ENCODE results near the gene MET. TPM values are rescaled to one million over a fixed set of nuclear protein-coding genes. Genes with fewer than 3 reads are reported as not detected.
"Not testable (repeated sequence)": the region's sequence is repeated elsewhere in the genome, so short reads cannot be mapped to it uniquely, and the experiment has no call there.

Gene MET
- polyA plus RNA-seq, 5 donors, result 21.5 to 36.2 (median 26.0) TPM

GRCh38 chr7:116697761-116698160 is 25.8 kb downstream of the MET start:
- DNase-seq, result no peak

DNA sequence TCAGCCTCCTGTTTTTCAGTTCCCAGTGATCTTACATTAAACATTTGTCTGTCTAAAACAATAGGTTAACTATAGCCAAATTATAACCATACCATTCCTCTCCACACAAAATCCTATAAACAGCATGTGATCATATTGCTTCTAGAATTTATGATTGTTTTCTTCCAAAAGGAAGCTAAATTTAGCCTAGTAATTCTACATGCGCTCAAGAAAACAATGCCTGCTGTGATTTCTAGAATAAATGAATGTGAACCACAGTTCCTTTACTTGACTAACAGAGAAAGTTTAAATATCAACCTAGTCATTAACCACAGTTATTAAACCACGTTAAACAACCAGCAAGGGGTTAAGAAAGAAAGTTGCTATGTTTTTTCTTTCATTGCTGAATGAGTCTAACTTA is 26.4 kb downstream of the MET start:
- no peak for DNase-seq

GRCh38 chr7:116698930-116699721 is 27.1 kb downstream of the MET start:
- no peak for DNase-seq

DNA sequence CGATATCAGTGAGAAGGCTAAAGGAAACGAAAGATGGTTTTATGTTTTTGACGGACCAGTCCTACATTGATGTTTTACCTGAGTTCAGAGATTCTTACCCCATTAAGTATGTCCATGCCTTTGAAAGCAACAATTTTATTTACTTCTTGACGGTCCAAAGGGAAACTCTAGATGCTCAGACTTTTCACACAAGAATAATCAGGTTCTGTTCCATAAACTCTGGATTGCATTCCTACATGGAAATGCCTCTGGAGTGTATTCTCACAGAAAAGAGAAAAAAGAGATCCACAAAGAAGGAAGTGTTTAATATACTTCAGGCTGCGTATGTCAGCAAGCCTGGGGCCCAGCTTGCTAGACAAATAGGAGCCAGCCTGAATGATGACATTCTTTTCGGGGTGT is 27.7 kb downstream of the MET start:
- no peak for DNase-seq

DNA sequence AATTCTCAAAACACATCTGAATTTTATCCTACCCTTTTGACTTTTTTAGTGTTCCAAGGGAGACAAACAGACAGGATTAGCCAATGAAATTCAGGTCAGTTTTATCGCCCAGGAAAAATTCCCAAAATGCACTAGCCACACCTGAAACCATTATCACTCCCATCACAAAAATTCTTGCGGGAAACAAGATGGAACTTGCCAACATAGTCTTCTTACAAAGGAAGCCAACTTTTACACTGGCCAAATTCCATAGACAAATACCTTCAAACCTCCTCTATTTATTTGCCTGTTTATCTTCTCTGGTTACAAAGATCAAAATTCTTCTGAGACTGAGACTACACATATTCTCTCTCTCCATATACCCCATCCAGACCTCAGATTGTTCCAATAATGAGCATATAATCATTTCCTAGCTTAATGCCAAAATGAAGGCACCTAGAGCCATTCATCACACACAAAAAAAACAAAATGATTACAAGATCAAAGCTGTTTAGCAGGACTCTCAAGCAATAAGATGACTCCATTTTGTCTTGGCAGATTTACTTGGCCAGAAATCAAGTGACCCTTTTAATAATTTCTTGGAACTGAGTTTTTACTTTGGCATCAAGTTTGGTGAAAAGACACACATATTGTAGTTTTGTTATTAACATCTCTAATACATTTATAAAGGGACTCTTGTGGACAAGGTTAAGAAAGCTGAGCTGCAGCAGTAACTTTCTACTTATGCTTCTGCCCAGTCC is 30.2 kb downstream of the MET start:
- DNase-seq, result no peak

- DNase-seq, result no peak
These were observed 32.7 kb downstream of the MET start for GRCh38 chr7:116704650-116705228.

GRCh38 chr7:116705419-116705818 is 33.4 kb downstream of the MET start:
- no peak for DNase-seq

DNA sequence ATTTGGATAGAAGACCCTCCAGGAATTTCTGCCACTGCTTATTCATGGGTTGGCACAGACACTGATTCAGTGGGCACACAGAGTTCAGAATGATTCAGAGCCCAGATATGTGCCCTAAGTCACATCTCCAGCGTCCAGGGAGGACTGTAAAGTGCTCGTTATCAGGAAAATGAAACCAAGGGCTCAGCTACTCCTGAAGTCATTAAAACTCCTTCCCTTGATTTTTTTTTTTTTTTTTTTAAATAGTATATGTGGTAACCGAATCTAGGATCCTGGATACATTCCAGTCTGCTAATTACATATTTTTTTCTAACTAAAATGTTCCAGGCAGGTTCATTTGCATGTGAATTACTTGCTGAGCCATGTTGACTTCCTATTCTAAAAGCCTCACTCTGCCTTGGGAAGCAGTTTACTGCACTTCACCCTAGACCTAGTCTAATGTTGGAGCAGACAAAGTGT is 34.7 kb downstream of the MET start:
- no peak for DNase-seq

GRCh38 chr7:116707289-116707688 is 35.3 kb downstream of the MET start:
- DNase-seq, result no peak

DNA sequence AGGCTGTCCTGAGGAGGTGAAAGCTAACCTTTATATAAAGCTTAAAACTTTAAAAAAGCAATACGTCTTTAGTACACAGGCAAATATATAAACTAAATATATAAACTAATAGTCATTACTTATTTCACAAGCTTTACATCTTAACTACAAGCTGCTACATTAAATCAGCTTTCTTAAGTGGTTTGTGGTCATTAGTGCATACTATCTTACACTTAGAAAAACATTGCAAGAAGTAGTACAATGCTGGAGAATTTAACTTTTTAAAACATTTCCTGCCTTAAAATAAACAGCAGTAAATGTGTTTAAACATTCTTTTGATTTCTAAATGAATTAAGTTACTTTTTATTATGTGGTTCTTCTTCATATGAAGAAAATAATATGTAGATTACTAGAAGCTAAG is 36.3 kb downstream of the MET start:
- DNase-seq, result no peak

DNA sequence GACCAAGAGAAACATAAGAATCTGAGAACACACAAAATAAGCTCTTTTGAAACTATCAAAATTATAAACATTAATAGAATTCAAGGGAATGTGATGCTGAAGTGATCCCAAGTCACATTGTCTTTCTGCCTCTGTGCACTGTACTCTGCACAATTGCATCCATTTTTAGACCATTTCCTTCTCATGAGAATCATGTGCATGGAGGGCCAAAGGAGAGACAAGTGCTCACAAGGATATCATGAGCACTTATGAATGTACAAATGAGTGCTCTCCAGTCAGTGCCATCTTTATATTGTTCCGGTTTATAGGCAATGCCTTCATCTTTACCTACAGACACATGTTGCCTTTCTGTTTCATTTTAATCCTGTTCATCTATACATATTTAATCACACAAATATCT is 36.9 kb downstream of the MET start:
- no peak for DNase-seq

DNA sequence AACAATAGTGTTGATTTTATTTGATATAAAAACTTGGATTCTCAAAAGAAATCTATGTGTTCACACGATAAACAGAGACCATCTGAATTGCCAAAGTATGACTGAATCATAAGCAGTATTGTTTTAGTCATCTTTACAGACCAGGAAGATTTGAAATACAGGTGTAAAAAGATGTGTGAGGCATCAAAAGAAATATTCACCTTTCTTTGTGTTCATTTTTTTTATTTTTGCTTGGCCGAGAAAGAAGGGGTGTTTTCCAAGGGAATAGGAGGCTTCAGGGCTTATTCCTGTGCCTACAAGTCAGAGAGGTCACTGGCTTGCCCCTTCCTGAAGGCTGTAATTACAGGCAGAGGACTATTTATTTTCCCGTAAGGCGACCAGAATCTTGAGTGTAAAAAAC is 37.3 kb downstream of the MET start:
- no peak for DNase-seq

GRCh38 chr7:116710764-116711452 is 38.9 kb downstream of the MET start:
- DNase-seq, result no peak

GRCh38 chr7:116711790-116712189 is 39.8 kb downstream of the MET start:
- DNase-seq, result no peak

- no peak for DNase-seq
These were observed 41.5 kb downstream of the MET start for GRCh38 chr7:116713500-116713899.

DNA sequence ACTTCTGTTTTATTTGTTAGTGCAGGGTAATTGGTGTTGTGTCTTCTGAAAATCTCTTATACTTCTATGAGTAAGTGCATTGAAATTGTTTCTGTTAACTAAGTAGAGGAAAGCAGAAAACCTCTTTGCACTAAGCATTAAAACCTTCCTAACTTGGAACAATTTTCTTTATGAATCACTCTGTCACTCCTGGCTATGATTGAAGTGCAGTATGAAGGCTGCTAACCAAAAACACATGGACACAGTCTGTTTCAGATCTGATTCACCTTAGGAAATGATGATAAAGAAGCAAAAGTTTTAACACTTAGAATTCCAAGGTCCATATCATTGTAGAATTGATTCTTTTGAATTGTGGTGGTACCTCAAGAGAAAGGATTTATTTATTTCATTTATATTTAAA is 41.9 kb downstream of the MET start:
- DNase-seq, result no peak

DNA sequence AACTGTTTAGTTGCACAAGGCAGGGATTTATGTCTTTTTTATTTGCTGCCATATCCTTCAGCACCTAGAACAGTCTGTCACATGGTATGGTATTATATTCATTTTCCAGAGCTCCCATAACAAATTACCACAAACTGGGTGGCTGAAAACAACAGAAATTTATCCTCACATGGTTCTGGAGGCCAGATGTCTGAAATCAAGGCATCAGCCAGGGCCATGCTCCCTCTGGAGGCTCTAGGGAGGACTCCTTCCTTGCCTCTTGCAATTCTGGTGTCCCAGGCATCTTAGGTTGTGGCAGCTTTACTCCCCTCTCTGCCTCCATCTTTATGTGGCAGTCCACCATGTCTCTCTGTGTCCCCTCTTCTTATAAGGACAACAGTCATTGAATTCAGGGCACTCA is 43.1 kb downstream of the MET start:
- no peak for DNase-seq

- no peak for DNase-seq
These were observed 45.1 kb downstream of the MET start for GRCh38 chr7:116717137-116717536.

GRCh38 chr7:116723959-116724529 is 52.0 kb downstream of the MET start:
- DNase-seq, result not testable (repeated sequence)

GRCh38 chr7:116724560-116725231 is 52.7 kb downstream of the MET start:
- DNase-seq, result no peak

DNA sequence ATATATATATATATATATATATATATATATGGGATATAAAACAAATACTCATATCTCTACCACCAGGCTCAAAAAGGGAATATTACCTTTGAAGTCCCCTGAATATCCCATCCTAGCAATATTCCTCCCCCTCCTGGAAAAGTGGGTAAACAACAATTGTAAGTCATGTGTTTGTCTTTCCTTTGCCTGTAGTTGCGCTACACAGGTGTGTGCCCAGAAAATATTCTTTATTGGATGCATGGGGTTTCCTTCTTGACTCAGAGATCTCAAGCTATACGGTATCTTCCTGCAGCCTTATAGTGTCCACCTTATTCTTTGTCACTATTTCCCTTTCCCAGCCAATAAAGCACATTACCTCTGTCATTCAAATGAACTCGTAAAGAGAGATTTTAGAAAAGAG is 54.2 kb downstream of the MET start:
- DNase-seq, result no peak
